ENCODE measurements around the gene OCLN. TPM values are rescaled to one million over a fixed set of nuclear protein-coding genes. Genes with fewer than 3 reads are reported as not detected.
"Not testable (repeated sequence)": the region's sequence is repeated elsewhere in the genome, so short reads cannot be mapped to it uniquely, and the experiment has no call there.

The OCLN gene
- total RNA-seq, 4 donors from 2014 or later = 74.9 to 112 (median 92.4) TPM

DNA sequence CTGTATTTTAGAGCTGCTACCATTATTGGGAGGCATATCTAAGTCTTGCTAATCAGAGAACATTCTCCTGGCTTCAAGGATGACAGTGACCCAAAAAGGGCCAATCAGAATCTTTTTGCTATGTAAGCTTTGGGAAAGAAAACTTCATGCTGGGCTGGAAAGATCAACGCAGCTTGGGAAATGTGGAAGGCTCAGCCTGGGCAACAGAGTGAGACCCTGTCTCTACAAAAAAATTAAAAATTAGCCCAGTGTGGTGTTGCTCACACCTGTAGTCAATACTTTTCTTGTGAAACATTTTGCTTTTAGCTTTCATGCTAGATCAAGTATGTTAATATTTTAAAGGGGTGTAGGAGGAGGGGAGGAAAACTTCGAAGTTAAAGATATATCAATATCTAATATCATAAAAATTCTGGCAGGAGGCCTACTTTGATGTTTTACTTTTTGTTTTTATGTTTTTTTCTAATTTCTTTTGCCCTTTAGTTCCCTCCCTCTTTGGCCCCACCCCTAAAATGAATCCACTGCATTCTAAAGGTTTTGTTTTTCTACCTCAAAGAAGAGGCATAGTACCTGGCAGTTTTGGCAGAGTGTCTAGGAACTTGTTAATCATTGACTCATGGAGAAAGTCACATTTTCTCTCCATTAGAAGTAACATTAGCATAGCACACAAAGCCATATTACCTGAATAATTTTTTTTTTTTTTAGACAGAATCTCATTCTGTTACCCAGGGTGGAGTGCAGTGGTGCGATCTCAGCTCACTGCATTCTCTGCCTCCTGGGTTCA is 50.4 kb downstream of the OCLN start:
- DNase-seq; H3K27ac ChIP-seq; intact Hi-C loops (cut with DNase I; ENCODE audit: low total_unique reads); H3K27me3 ChIP-seq; H3K4me3 ChIP-seq; H3K9me3 ChIP-seq; H3K4me1 ChIP-seq; H3K36me3 ChIP-seq; in situ Hi-C loops (cut with MboI; ENCODE audit: low pct_ligation_motif_present in 1 of 4, low pct_unique_long_range_greater_than_20kb in 1 of 4, low sequenced_read_pairs in 3 of 4): not testable (repeated sequence)
- no CpG with 5 or more reads among the region's 3 CpGs for WGBS, 2 donors (ENCODE audit: low coverage in 1 of 2)

DNA sequence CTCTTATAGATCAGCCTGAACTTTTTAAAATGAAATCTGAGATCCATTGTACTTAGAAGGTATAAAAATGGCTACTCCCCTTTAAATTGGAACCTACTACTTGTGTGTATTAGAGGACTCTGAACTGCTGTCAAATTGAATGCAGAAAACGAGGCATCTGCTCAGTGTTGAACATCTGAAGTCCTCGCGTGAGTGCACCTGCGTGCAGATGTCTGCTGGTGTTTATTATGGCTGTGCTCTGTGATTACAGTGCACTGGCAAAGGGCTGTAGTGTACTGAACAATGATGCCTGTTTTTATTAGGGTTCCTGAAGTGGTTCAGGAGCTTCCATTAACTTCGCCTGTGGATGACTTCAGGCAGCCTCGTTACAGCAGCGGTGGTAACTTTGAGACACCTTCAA is 52.0 kb downstream of the OCLN start:
- DNase-seq; H3K27me3 ChIP-seq; intact Hi-C loops (cut with DNase I; ENCODE audit: low total_unique reads); H3K4me3 ChIP-seq; H3K27ac ChIP-seq; H3K4me1 ChIP-seq; H3K9me3 ChIP-seq; H3K36me3 ChIP-seq; in situ Hi-C loops (cut with MboI; ENCODE audit: low pct_ligation_motif_present in 1 of 4, low pct_unique_long_range_greater_than_20kb in 1 of 4, low sequenced_read_pairs in 3 of 4): not testable (repeated sequence)
- WGBS, 2 donors (ENCODE audit: low coverage in 1 of 2) = no CpG with 5 or more reads among the region's 7 CpGs

DNA sequence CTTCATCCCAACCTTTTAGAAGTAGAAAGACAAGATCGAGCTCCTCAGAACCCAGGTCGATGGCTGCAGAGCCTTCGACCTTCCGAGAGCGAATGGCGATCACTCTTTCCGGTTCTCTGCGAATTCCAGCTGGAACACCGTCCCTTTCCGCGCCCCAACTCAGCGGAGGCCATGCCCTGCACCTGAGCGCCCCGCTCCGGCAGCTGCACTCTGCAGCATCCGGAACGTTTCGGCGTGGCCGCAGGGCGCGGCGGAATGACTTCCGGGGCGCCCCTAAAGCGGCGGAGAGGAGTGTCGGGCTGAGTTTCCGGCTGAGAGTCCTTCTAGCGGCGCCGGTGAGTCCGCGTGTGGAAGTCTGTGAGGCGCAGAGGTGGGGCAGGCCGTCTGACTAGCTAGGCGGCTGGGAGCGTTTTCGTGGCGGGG is 67.3 kb downstream of the OCLN start, which contains the start of gene GTF2H2C:
Gene GTF2H2C, plus strand, starts transcription at position 284 of the 423 bp plus-strand sequence. CDS start 4,942 bp downstream, outside the sequence.
- peak in 3 of 5 experiments; percentile 12 to 41 (median 15) for TF ChIP-seq CTCF (IDR thresholded peaks at IDR 0.05)
- TF ChIP-seq POLR2AphosphoS5 (IDR thresholded peaks at IDR 0.05) = peak in 1 of 3 donors; percentile 27
- 0% methylated on average over 4 to 26 of the region's 40 CpGs for WGBS, 2 donors (ENCODE audit: low coverage in 1 of 2)
- H3K36me3 ChIP-seq; in situ Hi-C loops (cut with MboI; ENCODE audit: low pct_ligation_motif_present in 1 of 4, low pct_unique_long_range_greater_than_20kb in 1 of 4, low sequenced_read_pairs in 3 of 4); H3K27me3 ChIP-seq; H3K4me1 ChIP-seq; intact Hi-C loops (cut with DNase I; ENCODE audit: low total_unique reads); H3K9me3 ChIP-seq: not testable (repeated sequence)
- peak; percentile 86 for DNase-seq
- peak within 1 kb of the TSS; percentile 26 to 56 (median 30) for H3K4me3 ChIP-seq
- H3K27ac ChIP-seq = peak within 1 kb of the TSS; percentile 59 to 81 (median 76)

DNA sequence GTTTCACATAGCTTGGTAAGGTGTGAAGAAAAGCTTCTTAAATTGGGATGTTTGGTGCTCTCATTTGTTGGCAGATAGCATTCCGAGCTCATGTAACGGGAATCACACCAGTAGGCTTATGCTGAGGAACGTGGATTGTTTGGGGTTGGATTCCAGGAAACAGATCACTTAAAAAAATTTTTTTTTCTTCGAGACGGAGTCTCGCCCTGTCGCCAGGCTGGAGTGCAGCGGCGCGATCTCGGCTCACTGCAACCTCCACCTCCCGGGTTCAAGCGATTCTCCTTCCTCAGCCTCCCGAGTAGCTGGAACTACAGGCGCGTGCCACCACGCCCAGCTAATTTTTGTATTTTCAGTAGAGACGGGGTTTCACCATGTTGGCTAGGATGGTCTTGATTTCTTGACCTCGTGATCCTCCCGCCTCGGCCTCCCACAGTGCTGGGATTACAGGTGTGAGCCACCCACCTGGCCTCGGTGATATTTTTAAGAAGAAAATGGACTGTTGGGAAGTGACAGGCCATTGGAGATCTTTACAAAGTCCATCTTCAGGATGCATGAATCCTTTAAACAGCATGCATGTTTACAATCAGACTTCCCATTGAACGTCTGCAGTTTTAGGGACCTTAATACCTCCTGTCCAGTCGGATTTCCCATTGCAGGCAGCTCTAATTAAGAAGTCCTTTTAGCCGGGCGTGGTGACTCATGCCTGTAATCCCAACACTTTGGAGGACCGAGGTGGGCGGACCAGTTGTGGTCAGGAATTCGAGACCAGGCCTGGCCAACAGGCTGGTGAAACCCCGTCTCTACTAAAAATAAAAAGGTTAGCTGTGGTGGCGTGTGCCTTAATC is 68.2 kb downstream of the OCLN start:
- H3K4me1 ChIP-seq; in situ Hi-C loops (cut with MboI; ENCODE audit: low pct_ligation_motif_present in 1 of 4, low pct_unique_long_range_greater_than_20kb in 1 of 4, low sequenced_read_pairs in 3 of 4); H3K9me3 ChIP-seq; intact Hi-C loops (cut with DNase I; ENCODE audit: low total_unique reads); H3K36me3 ChIP-seq; DNase-seq; H3K27me3 ChIP-seq: not testable (repeated sequence)
- Histone ChIP-seq H3K27ac (peak overlapping the region in 3 of 4 donors; percentile 36 to 55 (median 50)), H3K4me3 (peak overlapping the region in 2 of 4 donors; percentile 25 to 46)
- WGBS, 2 donors (ENCODE audit: low coverage in 1 of 2) = 34 to 39% methylated on average over 2 to 19 of the region's 31 CpGs

DNA sequence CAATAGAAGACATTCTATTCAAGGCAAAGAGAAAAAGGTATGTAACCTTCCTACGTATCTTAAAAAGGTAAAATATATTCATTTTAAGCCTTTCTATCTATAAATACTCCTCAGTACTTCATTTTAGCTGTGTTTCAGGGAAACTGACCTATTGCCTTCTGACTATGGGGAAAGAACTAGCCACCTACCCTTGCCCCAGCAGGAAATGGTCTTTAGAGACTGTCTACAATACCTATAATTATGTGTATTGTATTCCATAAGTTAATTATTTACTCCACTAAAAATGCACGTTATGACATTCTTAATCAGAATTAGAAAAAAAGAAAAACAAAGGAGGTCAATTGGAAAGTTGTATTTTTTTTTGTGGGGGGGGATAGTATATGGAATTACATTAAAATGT is 73.6 kb downstream of the OCLN start:
- H3K27ac ChIP-seq; H3K36me3 ChIP-seq; H3K4me1 ChIP-seq; H3K9me3 ChIP-seq; H3K4me3 ChIP-seq; in situ Hi-C loops (cut with MboI; ENCODE audit: low pct_ligation_motif_present in 1 of 4, low pct_unique_long_range_greater_than_20kb in 1 of 4, low sequenced_read_pairs in 3 of 4); DNase-seq; H3K27me3 ChIP-seq; intact Hi-C loops (cut with DNase I; ENCODE audit: low total_unique reads): not testable (repeated sequence)
- 50 to 65% methylated on average over 1 to 2 of the region's 2 CpGs for WGBS, 2 donors (ENCODE audit: low coverage in 1 of 2)

- DNase-seq; H3K27ac ChIP-seq; H3K27me3 ChIP-seq; H3K9me3 ChIP-seq; H3K4me3 ChIP-seq; intact Hi-C loops (cut with DNase I; ENCODE audit: low total_unique reads); in situ Hi-C loops (cut with MboI; ENCODE audit: low pct_ligation_motif_present in 1 of 4, low pct_unique_long_range_greater_than_20kb in 1 of 4, low sequenced_read_pairs in 3 of 4); H3K36me3 ChIP-seq; H3K4me1 ChIP-seq: not testable (repeated sequence)
- 41% methylated on average over 2 of the region's 2 CpGs; no CpG with 5 or more reads in 1 of the 2 donors for WGBS, 2 donors (ENCODE audit: low coverage in 1 of 2)
Measured at GRCh38 chr5:69568072-69568471, 75.5 kb downstream of the OCLN start.

DNA sequence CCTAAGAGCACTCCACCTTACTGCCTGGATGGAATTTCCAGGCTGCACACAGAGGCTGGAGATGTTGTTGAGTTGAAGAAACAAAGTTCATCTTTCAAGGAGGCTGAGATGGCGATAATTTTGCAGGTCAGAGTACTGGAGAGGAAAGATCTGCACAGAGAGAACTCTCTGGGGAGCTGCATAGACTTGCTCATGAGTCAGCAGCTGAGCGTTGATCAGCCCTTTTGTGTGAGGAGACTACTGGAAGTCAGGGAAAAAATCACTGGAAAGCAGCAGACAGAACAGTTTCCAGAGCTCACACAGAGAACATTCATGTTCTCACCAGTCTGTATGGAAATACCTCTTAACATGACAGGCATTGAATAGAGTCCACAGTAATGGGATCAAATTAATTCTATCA is 90.8 kb downstream of the OCLN start:
- no CpG with 5 or more reads among the region's 2 CpGs for WGBS, 2 donors (ENCODE audit: low coverage in 1 of 2)
- H3K27ac ChIP-seq; H3K9me3 ChIP-seq; H3K36me3 ChIP-seq; H3K4me1 ChIP-seq; H3K4me3 ChIP-seq; in situ Hi-C loops (cut with MboI; ENCODE audit: low pct_ligation_motif_present in 1 of 4, low pct_unique_long_range_greater_than_20kb in 1 of 4, low sequenced_read_pairs in 3 of 4); intact Hi-C loops (cut with DNase I; ENCODE audit: low total_unique reads); H3K27me3 ChIP-seq; DNase-seq: not testable (repeated sequence)

DNA sequence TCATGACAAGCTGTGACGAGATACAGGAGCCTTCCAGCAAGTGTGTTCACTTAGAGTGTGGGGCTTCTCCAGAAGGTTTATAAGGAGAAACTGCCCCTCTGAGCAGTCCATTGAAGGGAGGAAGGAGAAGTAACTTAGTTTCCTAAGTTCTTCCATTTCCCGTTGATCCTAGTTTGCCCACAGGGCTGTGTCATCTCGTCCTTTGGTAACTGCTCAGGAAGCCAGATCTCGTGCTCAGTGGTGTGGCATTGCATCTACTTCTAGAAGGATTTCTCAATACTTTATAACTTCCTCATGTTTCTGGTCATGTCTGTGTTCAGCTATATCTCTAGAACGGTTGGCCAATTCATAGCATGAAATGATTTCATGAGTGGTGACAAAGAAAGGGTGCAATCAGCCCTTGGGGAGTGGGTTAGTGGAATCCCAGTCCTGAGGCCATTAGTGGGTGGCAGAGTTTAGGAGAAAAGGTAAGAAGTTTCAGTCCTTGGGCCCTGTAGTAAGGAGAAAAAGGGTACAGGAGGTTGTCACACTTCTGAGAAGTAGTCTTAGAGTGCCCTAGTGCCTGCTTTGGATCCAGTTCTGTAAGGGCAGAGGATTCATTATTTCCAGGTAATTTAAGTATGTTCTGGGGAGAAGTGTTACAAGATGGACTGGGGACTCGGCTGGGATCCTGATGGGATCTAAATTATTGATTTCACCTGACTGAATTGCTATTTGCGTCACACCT is 103.7 kb downstream of the OCLN start:
- in situ Hi-C loops (cut with MboI; ENCODE audit: low pct_ligation_motif_present in 1 of 4, low pct_unique_long_range_greater_than_20kb in 1 of 4, low sequenced_read_pairs in 3 of 4); intact Hi-C loops (cut with DNase I; ENCODE audit: low total_unique reads): not testable (repeated sequence)

GRCh38 chr5:69601947-69602346 is 109.4 kb downstream of the OCLN start:
- H3K9me3 ChIP-seq; DNase-seq; intact Hi-C loops (cut with DNase I; ENCODE audit: low total_unique reads); H3K27ac ChIP-seq; H3K27me3 ChIP-seq; in situ Hi-C loops (cut with MboI; ENCODE audit: low pct_ligation_motif_present in 1 of 4, low pct_unique_long_range_greater_than_20kb in 1 of 4, low sequenced_read_pairs in 3 of 4); H3K36me3 ChIP-seq; H3K4me3 ChIP-seq; H3K4me1 ChIP-seq: not testable (repeated sequence)
- whole genome bisulfite sequencing, 2 donors (ENCODE audit: low coverage in 1 of 2) = 83% methylated on average over 1 of the region's 6 CpGs; no CpG with 5 or more reads in 1 of the 2 donors

More for the DNA sequence above, 103.7 kb downstream of the OCLN start:
- not testable (repeated sequence) for H3K27me3 ChIP-seq, H3K4me1 ChIP-seq, H3K36me3 ChIP-seq, H3K4me3 ChIP-seq, H3K27ac ChIP-seq, DNase-seq, H3K9me3 ChIP-seq
- 57% methylated on average over 1 of the region's 7 CpGs; no CpG with 5 or more reads in 1 of the 2 donors for WGBS, 2 donors (ENCODE audit: low coverage in 1 of 2)
